ENCODE measurements around the gene MPG.

MPG gene

GRCh38 chr16:56231-56927 lies 21.6 kb upstream of the MPG start:
- peak in 1 of 2 donors; percentile 68 for DNase-seq
- Histone ChIP-seq H3K27me3 (no peaks in the 10 kb centered on the region), H3K9me3 (no peaks in the 10 kb centered on the region), H3K27ac (no peak overlapping the region), H3K4me3 (no peak overlapping the region), H3K36me3 (peaks cover 56 to 65% (median 62%) of the 10 kb centered on the region in 3 donors), H3K4me1 (peaks cover 0 to 15% (median 10%) of the 10 kb centered on the region in 4 donors)
- no peak for TF ChIP-seq CTCF (IDR thresholded peaks at IDR 0.05)
- intact Hi-C loops (cut with DNase I; ENCODE audit: low total_unique reads), result no loop called here

- no peaks in the 10 kb centered on the region for H3K9me3 ChIP-seq
- no peak overlapping the region for H3K4me3 ChIP-seq
- peaks cover 69 to 78% (median 75%) of the 10 kb centered on the region in 3 donors for H3K36me3 ChIP-seq
- H3K27ac ChIP-seq, result no peak overlapping the region
- peaks cover 0 to 7% (median 7%) of the 10 kb centered on the region in 4 donors for H3K4me1 ChIP-seq
- TF ChIP-seq CTCF (IDR thresholded peaks at IDR 0.05), result no peak
- H3K27me3 ChIP-seq, result no peaks in the 10 kb centered on the region
- intact Hi-C loops (cut with DNase I; ENCODE audit: low total_unique reads), result no loop called here
- peak in 1 of 2 donors; percentile 62 for DNase-seq
Observed at GRCh38 chr16:57711-58110, 20.3 kb upstream of the MPG start.

DNA sequence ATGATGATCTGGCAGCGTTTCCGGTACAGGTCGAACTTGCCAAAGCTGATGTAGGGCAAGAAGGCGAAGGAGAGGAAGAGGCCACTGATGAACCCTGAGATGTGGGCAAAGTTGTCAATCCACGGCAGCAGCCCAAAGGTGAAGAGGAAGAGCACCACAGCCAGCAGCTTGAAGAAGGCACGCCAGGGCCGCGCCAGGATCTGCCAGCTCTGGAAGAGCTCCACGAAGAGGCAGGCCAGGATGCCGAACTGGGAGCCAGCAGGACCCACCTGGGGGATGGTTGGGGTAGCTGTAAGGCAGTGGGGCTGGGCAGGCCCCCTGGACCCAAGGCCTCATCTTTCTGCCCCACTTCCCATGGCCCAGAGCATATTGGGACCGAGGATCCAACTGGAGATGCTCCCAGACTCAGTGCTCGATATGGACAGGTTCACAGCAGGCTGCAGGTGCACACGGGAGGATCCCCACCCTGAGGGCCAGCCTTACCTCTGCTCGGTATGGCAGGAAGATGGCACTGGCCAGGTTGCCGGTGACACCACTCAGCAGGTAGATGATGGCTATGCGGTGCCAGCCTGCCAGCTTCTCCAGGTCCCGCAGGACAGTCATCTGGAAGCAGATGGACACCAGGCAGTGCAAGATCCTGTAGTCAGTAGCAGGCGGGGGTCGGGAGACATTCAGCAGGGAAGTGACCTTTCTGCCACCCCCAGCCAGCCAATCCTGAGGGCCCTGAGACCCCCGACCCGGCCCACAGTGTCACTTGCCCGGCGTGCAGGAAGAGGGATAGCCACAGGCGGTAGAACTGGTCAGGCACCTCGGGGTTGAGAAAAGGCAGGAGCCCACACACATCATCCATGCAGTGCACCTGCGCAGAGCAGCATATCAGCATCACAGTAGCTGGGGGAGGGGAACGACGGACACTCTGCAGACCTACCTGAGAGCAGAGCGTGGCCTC lies 19.3 kb upstream of the MPG start:
- no peaks in the 10 kb centered on the region for H3K9me3 ChIP-seq
- no peak overlapping the region for H3K27ac ChIP-seq
- DNase-seq, result peak in 1 of 2 donors; percentile 64
- no peak overlapping the region for H3K4me3 ChIP-seq
- H3K27me3 ChIP-seq, result no peaks in the 10 kb centered on the region
- H3K4me1 ChIP-seq, result peaks cover 0 to 10% (median 7%) of the 10 kb centered on the region in 4 donors
- peaks cover 80 to 88% (median 85%) of the 10 kb centered on the region in 3 donors for H3K36me3 ChIP-seq
- TF ChIP-seq CTCF (IDR thresholded peaks at IDR 0.05), result no peak
- intact Hi-C loops (cut with DNase I; ENCODE audit: low total_unique reads), result no loop called here

DNA sequence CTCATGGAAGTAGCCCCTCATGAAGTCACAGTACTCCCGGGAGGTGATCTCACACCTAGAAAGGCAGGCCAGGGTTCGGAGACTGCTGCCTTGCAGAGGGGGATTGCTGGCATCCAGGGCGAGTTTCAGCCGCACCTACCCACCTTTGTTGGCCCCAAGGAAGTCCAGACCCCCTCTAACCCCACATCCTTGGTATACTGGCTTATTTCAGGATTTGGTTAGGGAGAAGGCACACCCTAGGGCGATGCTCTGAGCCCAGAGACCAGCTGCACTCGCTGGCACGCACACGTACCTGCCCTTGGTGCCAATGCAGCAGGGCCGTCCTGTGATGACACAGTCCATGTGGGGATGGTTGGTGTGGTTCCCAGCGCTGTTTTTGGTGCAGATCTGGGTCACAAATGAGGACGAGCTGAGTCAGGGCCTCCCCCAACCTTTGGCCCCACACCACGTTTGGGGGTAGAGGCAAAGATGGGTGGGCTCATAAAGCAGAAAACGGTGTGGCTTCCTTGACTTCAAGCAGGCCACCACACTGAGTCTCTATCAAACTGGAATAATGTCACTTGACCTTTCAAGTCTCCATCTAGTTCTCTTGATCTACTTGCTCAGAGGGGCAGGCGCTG lies 18.5 kb upstream of the MPG start:
- Histone ChIP-seq H3K27me3 (no peaks in the 10 kb centered on the region), H3K27ac (no peak overlapping the region), H3K9me3 (no peaks in the 10 kb centered on the region), H3K4me1 (peaks cover 0 to 5% (median under 1%) of the 10 kb centered on the region in 4 donors), H3K4me3 (no peak overlapping the region), H3K36me3 (peaks cover 88 to 96% (median 93%) of the 10 kb centered on the region in 3 donors)
- peak in 1 of 2 donors; percentile 57 for DNase-seq
- TF ChIP-seq CTCF (IDR thresholded peaks at IDR 0.05), result no peak
- intact Hi-C loops (cut with DNase I; ENCODE audit: low total_unique reads), result no loop called here

DNA sequence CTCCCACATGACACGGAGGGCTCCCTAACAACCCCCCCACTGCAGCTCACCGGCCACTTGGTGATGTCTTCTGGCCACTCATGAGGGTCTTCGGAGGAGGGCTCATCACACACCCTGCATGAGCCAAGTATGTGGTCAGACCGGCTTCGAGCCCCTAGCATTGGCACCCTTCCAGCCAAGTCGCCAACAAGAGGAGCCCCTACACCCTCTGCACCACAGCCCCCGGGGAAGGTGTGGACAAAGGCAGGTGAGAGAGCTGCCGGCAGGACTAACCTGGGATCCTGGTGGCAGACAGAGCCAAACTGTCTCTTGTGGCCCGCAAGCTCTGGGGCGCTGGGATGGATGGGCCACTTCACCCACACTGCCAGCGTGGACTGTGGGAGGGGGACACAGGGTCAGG lies 17.9 kb upstream of the MPG start:
- no peak overlapping the region for H3K4me3 ChIP-seq
- H3K4me1 ChIP-seq, result peaks cover 0 to 3% (median 2%) of the 10 kb centered on the region in 4 donors
- H3K27ac ChIP-seq, result no peak overlapping the region
- intact Hi-C loops (cut with DNase I; ENCODE audit: low total_unique reads), result no loop called here
- peaks cover 92 to 99% (median 99%) of the 10 kb centered on the region in 3 donors for H3K36me3 ChIP-seq
- H3K9me3 ChIP-seq, result no peaks in the 10 kb centered on the region
- no peaks in the 10 kb centered on the region for H3K27me3 ChIP-seq
- no peak for TF ChIP-seq CTCF (IDR thresholded peaks at IDR 0.05)
- DNase-seq, result peak; percentile 19 to 68

Data from tibial artery (tissue), 4 donors.